SK-N-SH (cell line): ENCODE results near the gene DGKH. TPM values are rescaled to one million over a fixed set of nuclear protein-coding genes. Genes with fewer than 3 reads are reported as not detected.

Experiments
- CTCF ChIA-PET: fragments of 300-600, 350-600 bp; formaldehyde crosslinking; extraction: SDS; loops from one replicate; lab custom pipeline; 2021; lab: Yijun Ruan, JAX
- POLR2A ChIA-PET: fragments of 350-600 bp; sonication (Branson Sonifier 250); formaldehyde crosslinking; extraction: SDS; loops from one replicate; lab custom pipeline; 2020; ENCODE audit warnings: antibody characterized with exemption, inconsistent platforms; lab: Yijun Ruan, JAX
- DNase-seq: peaks from one replicate; pipeline ENCODE4 v3.0.0; 2012
- H2AFZ ChIP-seq: fragments of 200-600 bp; sonication (generic); 2 replicates; pipeline ENCODE4 v1.8.1; 2016; ENCODE audit warnings: antibody characterized with exemption, mild to moderate bottlenecking, low read depth
- H3F3A ChIP-seq: fragments of 200-600 bp; sonication (generic); replicated peaks from 2 replicates; pipeline ENCODE3; 2016; ENCODE audit warnings: antibody characterized with exemption, mild to moderate bottlenecking; ENCODE audit not compliant: insufficient read depth
- H3K27ac ChIP-seq, 2 experiments: fragments of 200-500 bp in 1 of 2; fragments of 200-600 bp in 1 of 2; sonication (Bioruptor generic) in 1 of 2; sonication (generic), shearing (Covaris generic) in 1 of 2; 2 replicates each; pipeline versions ENCODE4 v1.5.1 to v1.6.1; 2014 to 2016; ENCODE audit warnings: low read depth in 2 of 2, inconsistent platforms in 1 of 2, low read length in 1 of 2, mild to moderate bottlenecking in 1 of 2, mixed read lengths in 1 of 2
- H3K27me3 ChIP-seq: fragments of 200-600 bp; sonication (generic), shearing (Covaris generic); 2 replicates; pipeline ENCODE4 v1.6.1; 2016; ENCODE audit warnings: mixed run types; ENCODE audit not compliant: insufficient read depth
- H3K36me3 ChIP-seq, 2 experiments: fragments of 200-500 bp in 1 of 2; fragments of 200-600 bp in 1 of 2; sonication (Bioruptor generic) in 1 of 2; sonication (generic) in 1 of 2; replicated peaks in 1 of 2; 2 replicates each; pipeline versions ENCODE3 to v1.5.1; 2014 to 2016; ENCODE audit warnings: low read length in 1 of 2, mild to moderate bottlenecking in 1 of 2; ENCODE audit not compliant: insufficient read depth in 2 of 2, control insufficient read depth in 1 of 2
- H3K4me1 ChIP-seq, 2 experiments: fragments of 200-500 bp in 1 of 2; fragments of 200-600 bp in 1 of 2; sonication (Bioruptor generic) in 1 of 2; sonication (generic), shearing (Covaris generic) in 1 of 2; 2 replicates each; pipeline versions ENCODE4 v1.5.1 to v1.6.1; 2014 to 2016; ENCODE audit warnings: low read depth in 1 of 2, low read length in 1 of 2, mixed run types in 1 of 2; ENCODE audit not compliant: insufficient read depth in 2 of 2, control insufficient read depth in 1 of 2
- H3K4me2 ChIP-seq: fragments of 200-600 bp; sonication (generic), shearing (Covaris generic); 2 replicates; pipeline ENCODE4 v1.6.1; 2017; ENCODE audit warnings: mixed run types
- H3K4me3 ChIP-seq, 2 experiments: fragments of 200-500 bp in 1 of 2; fragments of 200-600 bp in 1 of 2; sonication (Bioruptor generic) in 1 of 2; sonication (generic), shearing (Covaris generic) in 1 of 2; 2 replicates each; pipeline versions ENCODE4 v1.5.1 to v1.8.1; 2014 to 2016; ENCODE audit warnings: low read depth in 2 of 2, inconsistent platforms in 1 of 2, low read length in 1 of 2, mild to moderate bottlenecking in 1 of 2, mixed read lengths in 1 of 2, moderate library complexity in 1 of 2
- H3K79me2 ChIP-seq: fragments of 200-600 bp; sonication (generic); 2 replicates; pipeline ENCODE4 v1.8.1; 2017; ENCODE audit warnings: mild to moderate bottlenecking; ENCODE audit not compliant: insufficient read depth
- H3K9ac ChIP-seq: fragments of 200-600 bp; sonication (generic); 2 replicates; pipeline ENCODE4 v1.6.1; 2017; ENCODE audit warnings: mixed run types
- H3K9me2 ChIP-seq: fragments of 200-600 bp; sonication (generic); 2 replicates; pipeline ENCODE4 v1.6.1; 2017; ENCODE audit warnings: mixed run types
- H3K9me3 ChIP-seq: fragments of 200-600 bp; sonication (generic); 2 replicates; pipeline ENCODE4 v1.6.1; 2017; ENCODE audit warnings: mixed run types, mild to moderate bottlenecking, moderate library complexity
- H4K20me1 ChIP-seq: fragments of 200-600 bp; sonication (generic); 2 replicates; pipeline ENCODE4 v1.6.1; 2017; ENCODE audit warnings: mild to moderate bottlenecking, mixed run types; ENCODE audit not compliant: insufficient read depth
- CHD2 ChIP-seq: fragments of 150-350 bp; IDR thresholded peaks from 2 replicates; pipeline ENCODE4 v1.6.1; 2018; ENCODE audit warnings: low read length; ENCODE audit not compliant: partially characterized antibody
- ELF1 ChIP-seq: IDR thresholded peaks from 2 replicates; pipeline ENCODE4 v1.4.0; 2012
- EZH2phosphoT487 ChIP-seq: fragments of 200-600 bp; sonication (generic); IDR thresholded peaks from 2 replicates; pipeline ENCODE4 v1.6.1; 2017; ENCODE audit warnings: low read depth, mixed run types, mild to moderate bottlenecking, antibody characterized with exemption, moderate library complexity, borderline replicate concordance
- FOXM1 ChIP-seq: IDR thresholded peaks from 2 replicates; pipeline ENCODE4 v1.4.0; 2012; ENCODE audit warnings: low read depth, mild to moderate bottlenecking
- GABPA ChIP-seq: IDR thresholded peaks from 2 replicates; pipeline ENCODE4 v1.4.0; 2012; ENCODE audit warnings: low read depth, mild to moderate bottlenecking
- JUND ChIP-seq: IDR thresholded peaks from 2 replicates; pipeline ENCODE4 v1.4.0; 2012
- NRF1 ChIP-seq: IDR thresholded peaks from 2 replicates; pipeline ENCODE4 v1.6.1; 2012; ENCODE audit warnings: low read depth, mild to moderate bottlenecking, low read length
- REST ChIP-seq: IDR thresholded peaks from 2 replicates; pipeline ENCODE4 v1.6.1; 2012; ENCODE audit warnings: mild to moderate bottlenecking, low read depth, low read length, moderate library complexity
- USF1 ChIP-seq: IDR thresholded peaks from 2 replicates; pipeline ENCODE4 v1.4.0; 2012; ENCODE audit warnings: low read depth, borderline replicate concordance
- WGBS: methylation state at CpG from one replicate; pipeline ENCODE4 v1.1.6; 2017; ENCODE audit warnings: low lambda C conversion rate; 5-methylcytosine and 5-hydroxymethylcytosine counted together
- polyA plus RNA-seq, 3 experiments: library from polyadenylated mRNA; depleted of rRNA; stranded (reverse); fragments of >200 nt; gene quantifications; 2 replicates each; pipeline ENCODE4 v1.2.3, GENCODE V29; 2012
- TF ChIP-seq, protein P1 (sequence below): IDR thresholded peaks from 2 replicates; pipeline ENCODE4 v1.4.0; 2012; ENCODE audit warnings: low read depth
- TF ChIP-seq, protein P2 (sequence below): IDR thresholded peaks from 2 replicates; pipeline ENCODE4; 2012

DGKH gene
- polyA plus RNA-seq, 1 of the 3 experiments (the other 2 are of a cell fraction): 2.5 TPM

DNA sequence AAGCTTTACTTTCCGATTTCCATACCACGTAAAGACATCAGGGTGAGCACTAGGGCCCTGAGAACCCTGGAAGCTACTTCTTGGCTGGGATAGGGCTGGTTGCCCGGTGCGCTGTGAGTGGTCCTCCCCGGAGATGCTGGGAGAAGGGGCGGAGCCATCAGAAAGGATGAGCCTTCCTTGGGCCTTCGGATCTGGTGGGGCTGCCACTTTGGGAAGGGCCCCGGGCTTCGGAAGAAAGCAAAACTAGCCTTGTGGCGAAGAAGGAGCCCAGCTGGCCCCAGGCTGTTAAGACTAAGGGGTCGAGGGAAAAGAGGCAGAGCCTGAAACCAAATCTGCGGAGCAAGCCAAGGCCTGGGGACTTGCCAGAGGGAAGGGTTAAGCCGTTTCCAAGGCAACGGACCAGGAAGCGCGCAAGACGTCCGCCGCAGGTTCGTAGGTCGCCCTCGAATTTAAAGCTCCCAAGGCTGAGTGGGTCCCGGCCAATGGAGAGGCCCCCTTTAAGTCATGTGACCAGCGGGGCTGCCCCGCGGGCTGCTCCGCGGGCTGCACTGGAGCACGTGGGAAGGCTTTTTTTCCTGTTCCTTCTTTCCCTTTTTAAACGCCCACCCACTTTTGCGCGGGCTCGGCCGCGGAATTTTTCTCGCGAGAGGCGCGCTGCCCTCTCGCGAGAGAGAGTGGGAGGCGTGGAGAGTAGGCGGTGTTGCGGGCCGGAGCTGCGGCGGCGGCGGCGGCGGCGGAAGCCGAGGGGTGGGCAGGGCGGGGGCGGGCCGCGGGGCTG is 223.1 kb downstream of the DGKH start (continued):
- TF ChIP-seq REST: no peak; the same call in 1 of the 2 replicates
- peak; percentile 57 for TF ChIP-seq GABPA
- 0 out of 2 replicates have a peak, but pooled peaks have one; percentile 31 for TF ChIP-seq FOXM1
- TF ChIP-seq USF1: peak; percentile 94
- TF ChIP-seq NRF1: no peak
- peak; percentile 99 for TF ChIP-seq CHD2

DNA sequence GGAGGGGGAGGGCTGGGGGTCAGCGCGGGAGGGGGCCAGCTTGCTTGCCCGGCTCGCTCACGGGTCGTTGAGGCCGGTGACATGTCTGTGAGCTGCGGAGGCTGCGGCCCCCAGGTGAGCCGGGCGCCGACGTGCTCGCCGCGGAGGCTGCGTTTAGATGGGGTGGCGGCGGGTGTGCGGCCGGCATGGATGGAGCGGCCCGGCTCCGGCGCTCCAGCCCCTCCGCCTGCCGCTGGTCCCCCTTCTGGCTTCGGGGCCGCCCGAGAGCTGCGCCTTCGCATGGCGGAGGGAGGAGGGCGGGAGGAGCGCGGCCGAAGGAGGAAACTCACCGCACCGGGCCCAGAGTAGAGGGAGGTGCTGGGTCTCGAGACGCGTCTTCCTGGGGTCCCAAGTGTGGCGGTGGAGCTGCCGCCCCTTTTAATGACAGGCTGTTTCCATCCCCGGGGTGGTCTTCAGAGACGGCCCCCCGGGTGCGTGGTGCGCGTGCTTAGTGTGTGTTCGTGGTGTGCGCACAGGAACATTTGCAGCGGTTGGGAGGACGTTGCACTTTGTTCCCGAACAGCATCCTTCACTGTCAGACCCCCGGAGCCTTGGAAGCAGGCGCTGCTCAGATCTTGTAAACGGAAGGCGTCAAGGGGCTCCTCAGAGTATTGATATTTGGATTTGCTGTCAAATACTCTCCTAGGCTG is 223.8 kb downstream of the DGKH start, which contains the start of gene AKAP11:
TSS of gene AKAP11 (plus strand) at position 38 of the 689 bp plus-strand sequence. CDS start 14,197 bp downstream, outside the sequence.
- Histone ChIP-seq H3K9ac (peak within 1 kb of the TSS; percentile 81), H4K20me1 (no peaks in the 10 kb centered on the region), H3K9me3 (no peaks in the 10 kb centered on the region), H3K4me2 (peak within 1 kb of the TSS; percentile 81), H3F3A (peaks cover 6% of the 10 kb centered on the region), H3K9me2 (no peaks in the 10 kb centered on the region), H3K4me1 (peaks cover 0 to 10% of the 10 kb centered on the region in 2 experiments; a peak in 3 of 4 replicates), H3K27me3 (no peaks in the 10 kb centered on the region), H2AFZ (peak within 1 kb of the TSS; percentile 97), H3K36me3 (peaks cover 0 to 1% of the 10 kb centered on the region in 2 experiments), H3K4me3 (peak within 1 kb of the TSS; percentile 88 to 95), H3K79me2 (peaks cover 41% of the 10 kb centered on the region), H3K27ac (peak within 1 kb of the TSS; percentile 90 to 93)
- TF ChIP-seq ELF1 (no peak), JUND (no peak), EZH2phosphoT487 (no peak)
- TF ChIP-seq, protein P1, sequence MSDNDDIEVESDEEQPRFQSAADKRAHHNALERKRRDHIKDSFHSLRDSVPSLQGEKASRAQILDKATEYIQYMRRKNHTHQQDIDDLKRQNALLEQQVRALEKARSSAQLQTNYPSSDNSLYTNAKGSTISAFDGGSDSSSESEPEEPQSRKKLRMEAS: peak; percentile 55; the same call in 1 of the 2 replicates
- TF ChIP-seq, protein P2, sequence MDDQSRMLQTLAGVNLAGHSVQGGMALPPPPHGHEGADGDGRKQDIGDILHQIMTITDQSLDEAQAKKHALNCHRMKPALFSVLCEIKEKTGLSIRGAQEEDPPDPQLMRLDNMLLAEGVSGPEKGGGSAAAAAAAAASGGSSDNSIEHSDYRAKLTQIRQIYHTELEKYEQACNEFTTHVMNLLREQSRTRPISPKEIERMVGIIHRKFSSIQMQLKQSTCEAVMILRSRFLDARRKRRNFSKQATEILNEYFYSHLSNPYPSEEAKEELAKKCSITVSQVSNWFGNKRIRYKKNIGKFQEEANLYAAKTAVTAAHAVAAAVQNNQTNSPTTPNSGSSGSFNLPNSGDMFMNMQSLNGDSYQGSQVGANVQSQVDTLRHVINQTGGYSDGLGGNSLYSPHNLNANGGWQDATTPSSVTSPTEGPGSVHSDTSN: no peak
- DNase-seq: no peak
- WGBS: under 1% methylated on average over 33 of the region's 59 CpGs
- ChIA-PET POLR2A (interaction anchor here (0.6 kb wide), 1 partner anchor 1173 kb away, joined by 3 read pairs; no protein-coding TSS in a partner anchor), CTCF (interaction anchor here (0.8 to 1.3 kb wide), 2 partner anchors 9 to 21 kb away, joined by 3 read pairs; no protein-coding TSS in a partner anchor)
